Heart left ventricle (tissue), 13 donors: ENCODE measurements around the gene PET117.
"Not testable (repeated sequence)": the region's sequence is repeated elsewhere in the genome, so short reads cannot be mapped to it uniquely, and the experiment has no call there.

Source experiments
- CTCF ChIP-seq, 12 donors: fragments of 200-600 bp; sonication (generic) in 4 of 12; IDR thresholded peaks; one replicate each; pipeline versions ENCODE4 v1.5.0 to v1.8.0; 2018 to 2022; ENCODE audit warnings: antibody characterized with exemption in 12 of 12, mild to moderate bottlenecking in 5 of 12
- POLR2A ChIP-seq, 2 donors: fragments of 450-650 bp; IDR thresholded peaks; one replicate each; pipeline ENCODE4 v1.6.1; 2017; ENCODE audit warnings: antibody characterized with exemption in 2 of 2, mild to moderate bottlenecking in 2 of 2, moderate library complexity in 2 of 2
- donor health status: ischemic (EF 13 %, LVEDD 7.1; RV severe dilation, severe dysfunction).
- donor health status: DM: no; HTN: yes; CAD: no.
- donor health status: DM: no; HTN: no; CAD: no.
- donor health status: ischemic (EF 25% LVEDD 6.9; RV normal size, moderate dysfunction).
- donor health status: ischemic (EF 25% LVEDD 5.7; RV mildly dilated, moderate dysfunction).
- donor health status: ischemic (EF 35%, LVEDD 5.7; RV mildly dilated, moderate dysfunction).
- donor health status: nonischemic (EF 11% LVEDD 7.7; RV severe dilation, severe dysfunction).
- donor health status: DM: yes; HTN: yes; CAD: no.
- donor health status: PGD.
- donor health status: ischemic (EF 29% LVEDD 5.4; RV normal size, mild dysfunction).
- donor health status: nonischemic (EF 23%, LVEDD 6.1; RV moderate dilation, normal function).

- not testable (repeated sequence) for TF ChIP-seq CTCF, POLR2A (IDR thresholded peaks at IDR 0.05)
These were observed 48.8 kb upstream of the PET117 start for GRCh38 chr20:18088841-18089240.
